Mesendoderm (in vitro differentiated cells): ENCODE data around the gene CA10.

Experiments used
- DNase-seq: peaks from one replicate; pipeline ENCODE4 v3.0.0; 2013
- H2AK5ac ChIP-seq: 2 replicates; pipeline ENCODE4 v1.6.1; 2013; ENCODE audit warnings: low read length, inconsistent platforms
- H2BK120ac ChIP-seq: 2 replicates; pipeline ENCODE4 v1.6.1; 2013; ENCODE audit warnings: low read depth, mild to moderate bottlenecking, low read length, moderate library complexity, mixed read lengths
- H2BK15ac ChIP-seq: replicated peaks from 2 replicates; pipeline ENCODE4 v1.6.1; 2013; ENCODE audit warnings: low read depth, mild to moderate bottlenecking, moderate library complexity
- H2BK5ac ChIP-seq: 2 replicates; pipeline ENCODE4 v1.6.1; 2013; ENCODE audit warnings: low read length, inconsistent platforms
- H3K18ac ChIP-seq: 2 replicates; pipeline ENCODE4 v1.6.1; 2013; ENCODE audit warnings: mild to moderate bottlenecking, low read length, mixed read lengths
- H3K23ac ChIP-seq: one replicate; pipeline ENCODE4 v1.6.1; 2013; ENCODE audit warnings: low read length
- H3K27ac ChIP-seq: 2 replicates; pipeline ENCODE4 v1.5.1; 2013; ENCODE audit warnings: low read depth, mild to moderate bottlenecking, inconsistent platforms, low read length, moderate library complexity
- H3K27me3 ChIP-seq: 2 replicates; pipeline ENCODE4 v1.6.1; 2013; ENCODE audit warnings: low read length, control low read depth, mild to moderate bottlenecking, inconsistent platforms; ENCODE audit not compliant: insufficient read depth, poor library complexity
- H3K36me3 ChIP-seq: 2 replicates; pipeline ENCODE4 v1.6.1; 2013; ENCODE audit warnings: low read length, inconsistent platforms; ENCODE audit not compliant: control insufficient read depth, insufficient read depth
- H3K4ac ChIP-seq: one replicate; pipeline ENCODE4 v1.6.1; 2013; ENCODE audit warnings: low read depth, mild to moderate bottlenecking, low read length, moderate library complexity
- H3K4me1 ChIP-seq: 2 replicates; pipeline ENCODE4 v1.6.1; 2013; ENCODE audit warnings: low read depth, low read length, inconsistent platforms; ENCODE audit not compliant: control insufficient read depth
- H3K4me2 ChIP-seq: 2 replicates; pipeline ENCODE4 v1.6.1; 2013; ENCODE audit warnings: low read length
- H3K4me3 ChIP-seq: 2 replicates; pipeline ENCODE4 v1.5.1; 2013; ENCODE audit warnings: mild to moderate bottlenecking, low read length
- H3K56ac ChIP-seq: one replicate; pipeline ENCODE4 v1.6.1; 2013; ENCODE audit warnings: low read length
- H3K79me1 ChIP-seq: 2 replicates; pipeline ENCODE4 v1.6.1; 2013; ENCODE audit warnings: low read length, inconsistent platforms
- H3K79me2 ChIP-seq: 2 replicates; pipeline ENCODE4 v1.6.1; 2013; ENCODE audit warnings: mild to moderate bottlenecking, low read length; ENCODE audit not compliant: control insufficient read depth, insufficient read depth
- H3K9ac ChIP-seq: 2 replicates; pipeline ENCODE4 v1.6.1; 2013; ENCODE audit warnings: low read length, inconsistent platforms
- H4K5ac ChIP-seq: one replicate; pipeline ENCODE4 v1.6.1; 2013; ENCODE audit warnings: low read length
- H4K8ac ChIP-seq: one replicate; pipeline ENCODE4 v1.6.1; 2013; ENCODE audit warnings: low read depth, mild to moderate bottlenecking, control low read depth, low read length, moderate library complexity
- WGBS: extraction: QIAGEN DNeasy Blood & Tissue Kit; methylation state at CpG from one replicate; pipeline ENCODE4 v1.1.7; 2013; ENCODE audit warnings: low lambda C conversion rate, missing lambda C conversion rate; ENCODE audit not compliant: insufficient coverage; ENCODE audit errors: extremely low coverage; 5-methylcytosine and 5-hydroxymethylcytosine counted together

The CA10 gene

GRCh38 chr17:51734462-51734861 lies 424.1 kb downstream of the CA10 start:
- Histone ChIP-seq H3K4me1 (peaks cover 4% of the 10 kb centered on the region), H3K4me2 (no peak overlapping the region), H3K56ac (no peak overlapping the region), H3K23ac (no peak overlapping the region), H3K4me3 (no peak overlapping the region), H3K9ac (no peak overlapping the region), H2BK15ac (no peak overlapping the region), H3K79me2 (no peaks in the 10 kb centered on the region), H2BK120ac (no peak overlapping the region), H3K4ac (no peak overlapping the region), H4K8ac (no peak overlapping the region), H3K18ac (no peak overlapping the region), H3K27ac (no peak overlapping the region), H2BK5ac (no peak overlapping the region), H3K79me1 (no peaks in the 10 kb centered on the region), H4K5ac (no peak overlapping the region), H2AK5ac (no peak overlapping the region), H3K36me3 (no peaks in the 10 kb centered on the region), H3K27me3 (no peaks in the 10 kb centered on the region)
- no CpG with 5 or more reads among the region's 4 CpGs for WGBS
- peak; percentile 63 for DNase-seq

GRCh38 chr17:51733166-51733565 lies 425.3 kb downstream of the CA10 start:
- Histone ChIP-seq H4K8ac (no peak overlapping the region), H2AK5ac (no peak overlapping the region), H3K4me2 (no peak overlapping the region), H2BK120ac (no peak overlapping the region), H3K27me3 (no peaks in the 10 kb centered on the region), H3K18ac (no peak overlapping the region), H3K79me1 (no peaks in the 10 kb centered on the region), H4K5ac (no peak overlapping the region), H3K36me3 (no peaks in the 10 kb centered on the region), H3K27ac (no peak overlapping the region), H3K4me1 (peaks cover 4% of the 10 kb centered on the region), H3K9ac (no peak overlapping the region), H3K56ac (peak overlapping the region; percentile 2), H2BK15ac (no peak overlapping the region), H2BK5ac (no peak overlapping the region), H3K79me2 (no peaks in the 10 kb centered on the region), H3K23ac (no peak overlapping the region), H3K4ac (no peak overlapping the region), H3K4me3 (no peak overlapping the region)
- no CpG with 5 or more reads among the region's 6 CpGs for WGBS
- DNase-seq = no peak

GRCh38 chr17:51731941-51732722 lies 426.4 kb downstream of the CA10 start:
- Histone ChIP-seq H3K56ac (no peak overlapping the region), H2BK120ac (no peak overlapping the region), H3K27ac (no peak overlapping the region), H3K4me3 (no peak overlapping the region), H3K36me3 (no peaks in the 10 kb centered on the region), H4K5ac (no peak overlapping the region), H2BK15ac (no peak overlapping the region), H3K4me2 (no peak overlapping the region), H3K4ac (peak overlapping the region; percentile 50), H2BK5ac (no peak overlapping the region), H3K18ac (peak overlapping the region; percentile 12), H3K4me1 (peaks cover 4% of the 10 kb centered on the region), H4K8ac (no peak overlapping the region), H3K79me1 (no peaks in the 10 kb centered on the region), H3K79me2 (no peaks in the 10 kb centered on the region), H3K9ac (no peak overlapping the region), H3K23ac (no peak overlapping the region), H3K27me3 (no peaks in the 10 kb centered on the region), H2AK5ac (no peak overlapping the region)
- DNase-seq = peak; percentile 90
- no CpG with 5 or more reads among the region's 6 CpGs for WGBS

- Histone ChIP-seq H4K5ac (no peak overlapping the region), H2BK5ac (no peak overlapping the region), H3K79me2 (no peaks in the 10 kb centered on the region), H4K8ac (no peak overlapping the region), H2AK5ac (no peak overlapping the region), H3K18ac (no peak overlapping the region), H2BK15ac (no peak overlapping the region), H3K27me3 (no peaks in the 10 kb centered on the region), H3K4me2 (no peak overlapping the region), H3K56ac (no peak overlapping the region), H2BK120ac (no peak overlapping the region), H3K23ac (no peak overlapping the region), H3K4ac (no peak overlapping the region), H3K4me3 (no peak overlapping the region), H3K9ac (no peak overlapping the region), H3K27ac (no peak overlapping the region), H3K36me3 (no peaks in the 10 kb centered on the region), H3K4me1 (peaks cover 4% of the 10 kb centered on the region), H3K79me1 (no peaks in the 10 kb centered on the region)
- DNase-seq = no peak
- WGBS = no CpG with 5 or more reads among the region's 4 CpGs
These were observed 428.0 kb downstream of the CA10 start for GRCh38 chr17:51730303-51731050.

- Histone ChIP-seq H2BK120ac (no peak overlapping the region), H3K4me2 (no peak overlapping the region), H3K79me2 (no peaks in the 10 kb centered on the region), H3K27me3 (no peaks in the 10 kb centered on the region), H4K5ac (no peak overlapping the region), H2BK5ac (no peak overlapping the region), H3K36me3 (no peaks in the 10 kb centered on the region), H3K56ac (no peak overlapping the region), H3K9ac (no peak overlapping the region), H3K23ac (no peak overlapping the region), H4K8ac (no peak overlapping the region), H3K4ac (no peak overlapping the region), H3K4me3 (no peak overlapping the region), H3K27ac (no peak overlapping the region), H3K79me1 (no peaks in the 10 kb centered on the region), H3K18ac (no peak overlapping the region), H2BK15ac (no peak overlapping the region), H3K4me1 (no peaks in the 10 kb centered on the region), H2AK5ac (no peak overlapping the region)
- no peak for DNase-seq
- WGBS = no CpG with 5 or more reads among the region's 3 CpGs
These were observed 433.3 kb downstream of the CA10 start for GRCh38 chr17:51725185-51725584.
